Epidermal melanocyte (primary cell): Measurements from ENCODE around the gene STK33.

Experiments used
- DNase-seq: peaks from one replicate; pipeline ENCODE4 v3.0.0; 2011; ENCODE audit warnings: low spot score; ENCODE audit not compliant: insufficient read length

Gene STK33

GRCh38 chr11:8357891-8358566 lies 236.0 kb downstream of the STK33 start:
- DNase-seq: no peak

GRCh38 chr11:8357505-8357888 lies 236.5 kb downstream of the STK33 start:
- no peak for DNase-seq

- DNase-seq: no peak
Observed at GRCh38 chr11:8356721-8357504, 237.1 kb downstream of the STK33 start.

GRCh38 chr11:8356216-8356615 lies 237.8 kb downstream of the STK33 start:
- DNase-seq: no peak

- no peak for DNase-seq
Observed at GRCh38 chr11:8355416-8355742, 238.6 kb downstream of the STK33 start.

GRCh38 chr11:8354622-8355415 lies 239.2 kb downstream of the STK33 start:
- DNase-seq: no peak

GRCh38 chr11:8352876-8353505 lies 241.0 kb downstream of the STK33 start:
- no peak for DNase-seq

GRCh38 chr11:8352103-8352875 lies 241.7 kb downstream of the STK33 start:
- no peak for DNase-seq

- no peak for DNase-seq
Observed at GRCh38 chr11:8351223-8351622, 242.8 kb downstream of the STK33 start.

GRCh38 chr11:8347978-8348377 lies 246.1 kb downstream of the STK33 start:
- DNase-seq: no peak

GRCh38 chr11:8346157-8346755 lies 247.8 kb downstream of the STK33 start:
- DNase-seq: no peak

GRCh38 chr11:8345179-8345578 lies 248.8 kb downstream of the STK33 start:
- no peak for DNase-seq

GRCh38 chr11:8344346-8344745 lies 249.7 kb downstream of the STK33 start:
- no peak for DNase-seq

GRCh38 chr11:8342821-8343681 lies 251.0 kb downstream of the STK33 start:
- no peak for DNase-seq

GRCh38 chr11:8341996-8342395 lies 252.0 kb downstream of the STK33 start:
- no peak for DNase-seq
